H1 (cell line): ENCODE data around the gene LPP. TPM values are rescaled to one million over a fixed set of nuclear protein-coding genes. Genes with fewer than 3 reads are reported as not detected.

Source experiments
- CTCF ChIA-PET: fragments of 300-600 bp; sonication (Branson Sonifier 250); formaldehyde crosslinking; loops from one replicate; lab custom pipeline; 2021; ENCODE audit not compliant: partially characterized antibody; lab: Charles Lee
- POLR2A ChIA-PET: fragments of 300-600 bp; sonication (Branson Sonifier 250); formaldehyde crosslinking; loops from one replicate; lab custom pipeline; 2021; ENCODE audit warnings: inconsistent platforms; ENCODE audit not compliant: partially characterized antibody; lab: Charles Lee
- DNase-seq, 2 experiments: peaks; one replicate each; pipeline versions ENCODE4 v3.0.0 to v3.0.0-alpha.2; 2010 to 2022; ENCODE audit warnings: low spot score in 2 of 2, low read depth in 1 of 2, mixed read lengths in 1 of 2
- FAIRE-seq: peaks from 2 replicates; lab custom pipeline; 2011; peaks lifted over from hg19 to GRCh38; lab: Jason Lieb, UNC
- H2AFZ ChIP-seq: 2 replicates; pipeline ENCODE4 v1.8.1; 2012; ENCODE audit warnings: low read length, inconsistent platforms
- H2AK5ac ChIP-seq: 2 replicates; pipeline ENCODE4 v1.6.1; 2013; ENCODE audit warnings: low read depth, low read length
- H2BK120ac ChIP-seq: replicated peaks from 2 replicates; pipeline ENCODE3; 2013; ENCODE audit warnings: low read depth, low read length, inconsistent platforms
- H2BK12ac ChIP-seq: 2 replicates; pipeline ENCODE4 v1.6.1; 2013; ENCODE audit warnings: low read depth, low read length
- H2BK15ac ChIP-seq: 2 replicates; pipeline ENCODE4 v1.6.1; 2013; ENCODE audit warnings: low read length
- H2BK20ac ChIP-seq: 2 replicates; pipeline ENCODE4 v1.6.1; 2013; ENCODE audit warnings: low read length
- H2BK5ac ChIP-seq: 2 replicates; pipeline ENCODE4 v1.6.1; 2013; ENCODE audit warnings: low read depth, low read length
- H3K14ac ChIP-seq: 2 replicates; pipeline ENCODE4 v1.6.1; 2013; ENCODE audit warnings: inconsistent platforms; ENCODE audit not compliant: insufficient read length
- H3K18ac ChIP-seq: 2 replicates; pipeline ENCODE4 v1.6.1; 2013; ENCODE audit warnings: low read length; ENCODE audit errors: extremely low read depth
- H3K23ac ChIP-seq: 2 replicates; pipeline ENCODE4 v1.6.1; 2013; ENCODE audit warnings: inconsistent platforms; ENCODE audit not compliant: insufficient read length
- H3K23me2 ChIP-seq: 2 replicates; pipeline ENCODE4 v1.6.1; 2013; ENCODE audit warnings: low read depth, low read length
- H3K27ac ChIP-seq: 2 replicates; pipeline ENCODE4 v1.6.1; 2011; ENCODE audit warnings: low read depth, low read length, inconsistent platforms
- H3K27me3 ChIP-seq, 4 experiments: replicated peaks in 1 of 4; 1 replicate in 1 of 4; 2 replicates in 3 of 4; pipeline versions ENCODE4 v1.6.1 to v1.8.1; 2011 to 2013; ENCODE audit warnings: low read length in 3 of 4, mild to moderate bottlenecking in 3 of 4, inconsistent platforms in 2 of 4, mixed read lengths in 2 of 4, moderate library complexity in 1 of 4; ENCODE audit not compliant: control insufficient read depth in 3 of 4, insufficient read depth in 3 of 4; ENCODE audit errors: extremely low read depth in 1 of 4
- H3K36me3 ChIP-seq, 4 experiments: 2 replicates each; pipeline versions ENCODE4 v1.6.1 to v1.8.1; 2011 to 2013; ENCODE audit warnings: mild to moderate bottlenecking in 4 of 4, low read length in 3 of 4, moderate library complexity in 2 of 4, control low read depth in 1 of 4, inconsistent platforms in 1 of 4; ENCODE audit not compliant: insufficient read depth in 4 of 4, control insufficient read depth in 2 of 4
- H3K4ac ChIP-seq: replicated peaks from 2 replicates; pipeline ENCODE3; 2013; ENCODE audit warnings: low read length, low read depth, mixed read lengths, inconsistent platforms; ENCODE audit not compliant: insufficient read length
- H3K4me1 ChIP-seq, 4 experiments: replicated peaks in 1 of 4; 1 replicate in 1 of 4; 2 replicates in 3 of 4; pipeline versions ENCODE4 v1.6.1 to v1.8.1; 2011 to 2013; ENCODE audit warnings: low read length in 3 of 4, inconsistent platforms in 2 of 4, mixed read lengths in 1 of 4; ENCODE audit not compliant: insufficient read depth in 4 of 4, control insufficient read depth in 3 of 4
- H3K4me2 ChIP-seq, 2 experiments: 2 replicates each; pipeline versions ENCODE4 v1.6.1 to v1.8.1; 2011 to 2013; ENCODE audit warnings: low read depth in 2 of 2, low read length in 2 of 2, control low read depth in 1 of 2, inconsistent platforms in 1 of 2, mild to moderate bottlenecking in 1 of 2; ENCODE audit not compliant: insufficient read depth in 1 of 2
- H3K4me3 ChIP-seq, 4 experiments: fragments of 200-600, 300-600 bp in 1 of 4; sonication (generic), shearing (Covaris generic), sonication (Bioruptor Twin) in 1 of 4; 2 replicates each; pipeline versions ENCODE4 v1.5.1 to v1.8.1; 2011 to 2016; ENCODE audit warnings: low read length in 4 of 4, low read depth in 3 of 4, control low read depth in 2 of 4, inconsistent platforms in 2 of 4, mild to moderate bottlenecking in 2 of 4, mixed read lengths in 1 of 4, moderate library complexity in 1 of 4; ENCODE audit not compliant: insufficient read depth in 2 of 4; ENCODE audit errors: extremely low read depth in 1 of 4
- H3K56ac ChIP-seq: replicated peaks from 2 replicates; pipeline ENCODE3; 2013; ENCODE audit warnings: low read depth, mild to moderate bottlenecking, mixed read lengths, low read length, inconsistent platforms; ENCODE audit not compliant: insufficient read length
- H3K79me1 ChIP-seq: 2 replicates; pipeline ENCODE4 v1.6.1; 2013; ENCODE audit warnings: low read depth, low read length, control low read depth
- H3K79me2 ChIP-seq, 2 experiments: 2 replicates each; pipeline versions ENCODE4 v1.6.1 to v1.8.1; 2012 to 2013; ENCODE audit warnings: low read length in 2 of 2, mild to moderate bottlenecking in 2 of 2, inconsistent platforms in 1 of 2; ENCODE audit not compliant: insufficient read depth in 2 of 2, control insufficient read depth in 1 of 2
- H3K9ac ChIP-seq, 4 experiments: replicated peaks in 1 of 4; 1 replicate in 1 of 4; 2 replicates in 3 of 4; pipeline versions ENCODE4 v1.6.1 to v1.8.1; 2011 to 2013; ENCODE audit warnings: low read depth in 3 of 4, low read length in 3 of 4, control low read depth in 2 of 4, mild to moderate bottlenecking in 2 of 4, moderate library complexity in 2 of 4, inconsistent platforms in 1 of 4; ENCODE audit errors: extremely low read depth in 1 of 4
- H3K9me3 ChIP-seq, 2 experiments: 2 replicates each; pipeline versions ENCODE4 v1.6.1 to v1.8.1; 2012 to 2013; ENCODE audit warnings: mild to moderate bottlenecking in 2 of 2, moderate library complexity in 2 of 2, control low read depth in 1 of 2, inconsistent platforms in 1 of 2, low read depth in 1 of 2, low read length in 1 of 2, mixed read lengths in 1 of 2; ENCODE audit not compliant: insufficient read depth in 2 of 2
- H4K20me1 ChIP-seq, 2 experiments: replicated peaks in 1 of 2; 2 replicates each; pipeline versions ENCODE3 to v1.8.1; 2011 to 2013; ENCODE audit warnings: inconsistent platforms in 2 of 2, low read length in 2 of 2, mild to moderate bottlenecking in 1 of 2; ENCODE audit not compliant: insufficient read depth in 2 of 2, control insufficient read depth in 1 of 2
- H4K5ac ChIP-seq: 2 replicates; pipeline ENCODE4 v1.6.1; 2013; ENCODE audit warnings: low read length, low read depth, mixed read lengths, inconsistent platforms; ENCODE audit not compliant: insufficient read length
- H4K8ac ChIP-seq: 2 replicates; pipeline ENCODE4 v1.8.0; 2013; ENCODE audit warnings: mild to moderate bottlenecking, moderate library complexity, low read length, inconsistent platforms; ENCODE audit not compliant: insufficient read depth; ENCODE audit errors: extremely low read depth
- H4K91ac ChIP-seq: replicated peaks from 2 replicates; pipeline ENCODE3; 2013; ENCODE audit warnings: low read length, mixed read lengths, inconsistent platforms; ENCODE audit not compliant: insufficient read length
- CHD1 ChIP-seq: IDR thresholded peaks from 2 replicates; pipeline ENCODE4 v1.6.1; 2012; ENCODE audit warnings: low read depth, low read length, improper control_type of control experiment
- SP4 ChIP-seq: IDR thresholded peaks from 2 replicates; pipeline ENCODE4 v1.6.1; 2012; ENCODE audit warnings: low read length, inconsistent platforms
- polyA plus RNA-seq, 7 experiments: library from polyadenylated mRNA; depleted of rRNA in 3 of 7; stranded (reverse) in 5 of 7; unstranded in 2 of 7; fragments of >200 nt in 5 of 7; fragments of 200-250 nt in 2 of 7; gene quantifications; 1 replicate in 5 of 7; 2 replicates in 1 of 7; 4 replicates in 1 of 7; pipeline versions ENCODE4 v1.2.1 to v1.2.3, GENCODE V29; 2011 to 2013; ENCODE audit warnings: missing spikeins in 2 of 7, mixed read lengths in 2 of 7
- total RNA-seq: library from RNA; stranded (reverse); fragmentation: NEBNext Ultra II Directional; extraction: Animal tissue kit (Norgen Biotek cat#: 25700); gene quantifications from 2 replicates; pipeline ENCODE4 v1.2.1, GENCODE V29; 2021

The LPP gene
- total and polyA plus RNA-seq, 2 of the 8 experiments (the other 6 are each of a cell fraction or from before 2014, with no cell fraction given) = 10.0 to 53.3 TPM

DNA sequence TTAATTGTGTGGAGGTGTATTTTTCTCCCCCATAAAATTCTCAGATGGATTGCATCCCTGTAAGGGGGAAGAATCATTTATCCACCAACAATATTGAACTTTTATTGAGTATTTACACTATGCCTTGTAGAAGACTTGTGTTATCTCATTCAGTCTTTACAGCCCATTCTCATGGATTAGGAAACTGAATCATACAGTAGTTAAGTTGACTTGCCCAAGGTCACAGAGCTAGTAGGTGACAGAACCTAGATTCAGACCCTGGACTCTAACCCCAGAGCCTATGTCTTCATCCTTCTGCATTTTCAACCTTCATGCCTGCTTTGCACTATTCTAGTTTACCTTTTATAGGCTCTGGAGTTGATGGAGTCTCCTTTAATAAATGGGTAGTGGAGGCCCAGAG, 226.8 kb downstream of the LPP start:
- no peaks in the 10 kb centered on the region; a peak in 1 of 4 replicates for H3K79me2 ChIP-seq
- H3K4ac ChIP-seq = no peak overlapping the region
- no peak for TF ChIP-seq CHD1
- TF ChIP-seq SP4 = no peak

More for the DNA sequence above, 226.8 kb downstream of the LPP start:
- CTCF ChIA-PET = interaction anchor here (0.6 to 1.5 kb wide), 5 partner anchors 9 to 273 kb away, joined by 3 to 5 read pairs (median 3); no protein-coding TSS in a partner anchor
- FAIRE-seq (no peak), DNase-seq (no peak)
- no peak overlapping the region for H3K18ac ChIP-seq
- POLR2A ChIA-PET = no interaction called here
- H4K20me1 ChIP-seq = no peaks in the 10 kb centered on the region
- no peak overlapping the region for H3K14ac ChIP-seq
- no peaks in the 10 kb centered on the region for H3K4me1 ChIP-seq
- no peaks in the 10 kb centered on the region for H3K23me2 ChIP-seq
- no peak overlapping the region for H3K4me3 ChIP-seq
- H3K56ac ChIP-seq = no peak overlapping the region
- no peak overlapping the region for H3K9ac ChIP-seq
- H4K5ac ChIP-seq = no peak overlapping the region
- no peak overlapping the region for H3K4me2 ChIP-seq
- H2BK120ac ChIP-seq = no peak overlapping the region
- no peaks in the 10 kb centered on the region for H3K27me3 ChIP-seq
- H3K36me3 ChIP-seq = peaks cover 0 to 4% (median 1%) of the 10 kb centered on the region in 4 experiments; a peak in 2 of 8 replicates
- no peak overlapping the region for H2BK12ac ChIP-seq
- H3K9me3 ChIP-seq = peaks cover 9 to 14% of the 10 kb centered on the region in 2 experiments; a peak in 3 of 4 replicates
- H3K79me1 ChIP-seq = no peaks in the 10 kb centered on the region
- H2BK5ac ChIP-seq = no peak overlapping the region
- no peak overlapping the region for H2AK5ac ChIP-seq
- H2BK15ac ChIP-seq = no peak overlapping the region
- no peak overlapping the region for H3K23ac ChIP-seq
- no peak overlapping the region for H4K91ac ChIP-seq
- no peak overlapping the region for H3K27ac ChIP-seq
- H4K8ac ChIP-seq = no peak overlapping the region
- no peak overlapping the region for H2AFZ ChIP-seq
- no peak overlapping the region for H2BK20ac ChIP-seq
